NCI-H2081 (cell line): ENCODE measurements around the gene AMD1.
"Not testable (repeated sequence)": the region's sequence is repeated elsewhere in the genome, so short reads cannot be mapped to it uniquely, and the experiment has no call there.

ENCODE experiments used
- DNase-seq, 2 experiments: peaks; one replicate each; lab custom pipeline; 2025; lab: John Stamatoyannopoulos, UW

Gene AMD1

GRCh38 chr6:110877569-110877968, 3.0 kb downstream of the AMD1 start:
- no peak for DNase-seq

GRCh38 chr6:110878751-110879522, 4.4 kb downstream of the AMD1 start:
- DNase-seq, result peak; percentile 6 to 14

- no peak for DNase-seq
These were observed 6.1 kb downstream of the AMD1 start for GRCh38 chr6:110880651-110881050.

- no peak for DNase-seq
These were observed 7.1 kb downstream of the AMD1 start for GRCh38 chr6:110881546-110882273.

- no peak for DNase-seq
These were observed 7.7 kb downstream of the AMD1 start for GRCh38 chr6:110882274-110882619.

- DNase-seq, result no peak
These were observed 8.4 kb downstream of the AMD1 start for GRCh38 chr6:110882824-110883554.

- DNase-seq, result no peak
These were observed 9.7 kb downstream of the AMD1 start for GRCh38 chr6:110884321-110884720.

- DNase-seq, result no peak
These were observed 10.9 kb downstream of the AMD1 start for GRCh38 chr6:110885526-110885925.

GRCh38 chr6:110886555-110887167, 12.1 kb downstream of the AMD1 start:
- DNase-seq, result no peak

- no peak for DNase-seq
These were observed 15.7 kb downstream of the AMD1 start for GRCh38 chr6:110890288-110890687.

GRCh38 chr6:110895907-110896608, 21.5 kb downstream of the AMD1 start:
- DNase-seq, result no peak

GRCh38 chr6:110897433-110897832, 22.8 kb downstream of the AMD1 start:
- no peak for DNase-seq

- DNase-seq, result no peak
These were observed 23.5 kb downstream of the AMD1 start for GRCh38 chr6:110898111-110898510.

- DNase-seq, result no peak
These were observed 25.5 kb downstream of the AMD1 start for GRCh38 chr6:110900028-110900598.

- DNase-seq, result not testable (repeated sequence)
These were observed 27.0 kb downstream of the AMD1 start for GRCh38 chr6:110901601-110902000.

GRCh38 chr6:110902091-110902490, 27.5 kb downstream of the AMD1 start:
- DNase-seq, result no peak

- DNase-seq, result not testable (repeated sequence)
These were observed 31.7 kb downstream of the AMD1 start for GRCh38 chr6:110906273-110906672.

GRCh38 chr6:110930781-110931180, 56.2 kb downstream of the AMD1 start:
- no peak for DNase-seq

- DNase-seq, result no peak
These were observed 59.3 kb downstream of the AMD1 start for GRCh38 chr6:110933912-110934311.

- no peak for DNase-seq
These were observed 59.9 kb downstream of the AMD1 start for GRCh38 chr6:110934381-110934898.

GRCh38 chr6:110935171-110935570, 60.6 kb downstream of the AMD1 start:
- no peak for DNase-seq
